ENCODE results near the gene MAT2A.
"Not testable (repeated sequence)": the region's sequence is repeated elsewhere in the genome, so short reads cannot be mapped to it uniquely, and the experiment has no call there.

The MAT2A gene

GRCh38 chr2:85524336-85524908, 14.5 kb upstream of the MAT2A start:
- no peak for DNase-seq

- DNase-seq: no peak
These were observed 13.9 kb upstream of the MAT2A start for GRCh38 chr2:85525029-85525428.

- no peak for DNase-seq
These were observed 13.4 kb upstream of the MAT2A start for GRCh38 chr2:85525567-85525966.

GRCh38 chr2:85527787-85528186, 11.2 kb upstream of the MAT2A start:
- DNase-seq: no peak

GRCh38 chr2:85528355-85528754, 10.6 kb upstream of the MAT2A start:
- no peak for DNase-seq

GRCh38 chr2:85529809-85530208, 9.2 kb upstream of the MAT2A start:
- no peak for DNase-seq

GRCh38 chr2:85531589-85531988, 7.4 kb upstream of the MAT2A start:
- DNase-seq: no peak

- DNase-seq: no peak
These were observed 4.9 kb upstream of the MAT2A start for GRCh38 chr2:85534099-85534498.

GRCh38 chr2:85534881-85535280, 4.1 kb upstream of the MAT2A start:
- DNase-seq: no peak

GRCh38 chr2:85536479-85536878, 2.5 kb upstream of the MAT2A start:
- DNase-seq: no peak

- DNase-seq: peak; percentile 65
These were observed 1.1 kb upstream of the MAT2A start for GRCh38 chr2:85537600-85538506.

GRCh38 chr2:85539361-85540132, 579 bp downstream of the MAT2A start:
- peak; percentile 79 for DNase-seq

GRCh38 chr2:85540133-85540648, 1.2 kb downstream of the MAT2A start:
- DNase-seq: no peak

GRCh38 chr2:85541262-85541661, 2.3 kb downstream of the MAT2A start:
- no peak for DNase-seq

GRCh38 chr2:85541753-85542457, 2.9 kb downstream of the MAT2A start:
- no peak for DNase-seq

GRCh38 chr2:85542777-85543176, 3.8 kb downstream of the MAT2A start:
- DNase-seq: no peak

GRCh38 chr2:85544254-85544691, 5.3 kb downstream of the MAT2A start:
- DNase-seq: not testable (repeated sequence)

- DNase-seq: not testable (repeated sequence)
These were observed 6.2 kb downstream of the MAT2A start for GRCh38 chr2:85544915-85545779.

- no peak for DNase-seq
These were observed 6.8 kb downstream of the MAT2A start for GRCh38 chr2:85545780-85546240.

GRCh38 chr2:85547089-85547858, 8.3 kb downstream of the MAT2A start:
- no peak for DNase-seq

Data from stimulated activated CD8-positive, alpha-beta memory T cell treated with anti-CD3 and anti-CD28 coated beads, Interleukin-4, amount 100 ng/mL, for 48 hours (primary cell).